GM21515 (cell line): ENCODE measurements around the gene IDUA.

Source experiments
- ATAC-seq: cut with Tn5 transposase; IDR thresholded peaks from one replicate; pipeline ENCODE4 v1.9.1; 2021; ENCODE audit not compliant: unreplicated experiment

IDUA gene

GRCh38 chr4:1027915-1028238 lies 41.0 kb downstream of the IDUA start:
- ATAC-seq, result no peak

- ATAC-seq, result no peak
Observed at GRCh38 chr4:1028574-1029220, 41.9 kb downstream of the IDUA start.

- ATAC-seq, result no peak
Observed at GRCh38 chr4:1029529-1029928, 42.7 kb downstream of the IDUA start.

- no peak for ATAC-seq
Observed at GRCh38 chr4:1030031-1030430, 43.2 kb downstream of the IDUA start.

- ATAC-seq, result no peak
Observed at GRCh38 chr4:1030559-1030958, 43.7 kb downstream of the IDUA start.

- ATAC-seq, result no peak
Observed at GRCh38 chr4:1031346-1031745, 44.5 kb downstream of the IDUA start.

GRCh38 chr4:1031956-1032795 lies 45.3 kb downstream of the IDUA start:
- no peak for ATAC-seq

GRCh38 chr4:1032861-1033260 lies 46.0 kb downstream of the IDUA start:
- ATAC-seq, result no peak

GRCh38 chr4:1033840-1034551 lies 47.2 kb downstream of the IDUA start:
- ATAC-seq, result no peak

GRCh38 chr4:1035510-1035909 lies 48.7 kb downstream of the IDUA start:
- no peak for ATAC-seq

- no peak for ATAC-seq
Observed at GRCh38 chr4:1036095-1036494, 49.3 kb downstream of the IDUA start.

- no peak for ATAC-seq
Observed at GRCh38 chr4:1036976-1037810, 50.3 kb downstream of the IDUA start.

- ATAC-seq, result no peak
Observed at GRCh38 chr4:1038948-1039492, 52.2 kb downstream of the IDUA start.

- no peak for ATAC-seq
Observed at GRCh38 chr4:1039493-1040343, 52.9 kb downstream of the IDUA start.

- ATAC-seq, result no peak
Observed at GRCh38 chr4:1040344-1041146, 53.7 kb downstream of the IDUA start.

- no peak for ATAC-seq
Observed at GRCh38 chr4:1041147-1041935, 54.5 kb downstream of the IDUA start.

- no peak for ATAC-seq
Observed at GRCh38 chr4:1041936-1042330, 55.1 kb downstream of the IDUA start.

GRCh38 chr4:1042352-1043055 lies 55.7 kb downstream of the IDUA start:
- no peak for ATAC-seq
